HG03139 (cell line): Measurements from ENCODE around the gene ARNT2.

ENCODE experiments used
- ATAC-seq: cut with Tn5 transposase; IDR thresholded peaks from one replicate; pipeline ENCODE4 v1.9.1; 2021; ENCODE audit not compliant: unreplicated experiment

Gene ARNT2

DNA sequence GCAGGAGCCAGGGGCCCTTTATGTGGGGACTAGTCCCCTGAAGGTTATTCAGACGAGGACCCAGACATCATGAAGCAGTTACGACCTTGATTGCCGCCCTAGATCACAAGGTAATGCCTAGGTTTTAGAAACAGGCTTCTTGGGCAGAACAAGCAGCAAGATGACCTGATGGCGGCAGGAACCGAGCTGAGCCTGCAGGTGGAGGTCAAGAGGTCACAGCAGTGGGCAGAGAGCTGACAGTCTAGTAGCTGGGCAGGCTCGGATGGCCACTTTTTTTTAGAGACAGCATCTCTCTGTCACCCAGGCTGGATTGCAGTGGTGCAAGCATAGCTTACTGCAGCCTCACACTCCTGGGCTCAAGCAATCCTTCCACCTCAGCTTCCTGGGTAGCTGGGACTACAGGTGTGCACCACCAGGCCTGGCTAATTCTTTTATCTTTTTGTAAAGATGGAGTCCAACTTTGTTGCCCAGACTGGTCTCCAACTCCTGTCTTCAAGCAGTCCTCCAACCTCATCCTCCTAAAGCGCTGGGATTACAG is 207.4 kb downstream of the ARNT2 start:
- ATAC-seq = no peak

DNA sequence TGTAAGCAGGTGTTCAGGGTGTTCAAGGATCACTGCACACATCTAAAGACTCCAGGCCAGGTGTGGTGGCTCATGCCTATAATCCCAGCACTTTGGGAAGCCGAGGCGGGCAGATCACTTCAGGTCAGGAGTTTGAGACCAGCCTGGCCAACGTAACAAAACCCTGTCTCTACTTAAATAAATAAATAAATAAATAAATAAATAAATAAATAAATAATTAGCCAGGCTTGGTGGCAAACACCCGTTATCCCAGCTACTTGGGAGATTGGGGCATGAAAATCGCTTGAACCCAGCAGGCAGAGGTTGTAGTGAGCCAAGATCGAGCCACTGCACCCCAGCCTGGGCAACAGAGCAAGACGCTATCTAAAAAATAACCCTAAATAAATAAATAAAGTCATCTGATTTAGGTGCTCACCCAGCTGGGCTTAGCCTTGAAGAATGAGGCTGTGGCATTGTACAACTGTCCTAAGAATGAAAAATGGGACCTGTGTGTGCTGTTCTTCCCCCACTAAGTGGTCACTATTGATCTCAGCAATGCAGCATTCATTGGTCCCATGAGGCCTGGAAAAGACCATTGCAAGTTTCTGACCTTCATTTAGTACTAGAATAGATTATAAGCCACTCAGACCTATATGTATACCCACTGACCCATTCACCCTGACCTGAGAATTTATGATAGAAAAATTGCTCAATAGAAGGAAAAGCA is 208.1 kb downstream of the ARNT2 start:
- ATAC-seq = no peak

- ATAC-seq = no peak
These were observed 209.7 kb downstream of the ARNT2 start for GRCh38 chr15:80613762-80614365.

DNA sequence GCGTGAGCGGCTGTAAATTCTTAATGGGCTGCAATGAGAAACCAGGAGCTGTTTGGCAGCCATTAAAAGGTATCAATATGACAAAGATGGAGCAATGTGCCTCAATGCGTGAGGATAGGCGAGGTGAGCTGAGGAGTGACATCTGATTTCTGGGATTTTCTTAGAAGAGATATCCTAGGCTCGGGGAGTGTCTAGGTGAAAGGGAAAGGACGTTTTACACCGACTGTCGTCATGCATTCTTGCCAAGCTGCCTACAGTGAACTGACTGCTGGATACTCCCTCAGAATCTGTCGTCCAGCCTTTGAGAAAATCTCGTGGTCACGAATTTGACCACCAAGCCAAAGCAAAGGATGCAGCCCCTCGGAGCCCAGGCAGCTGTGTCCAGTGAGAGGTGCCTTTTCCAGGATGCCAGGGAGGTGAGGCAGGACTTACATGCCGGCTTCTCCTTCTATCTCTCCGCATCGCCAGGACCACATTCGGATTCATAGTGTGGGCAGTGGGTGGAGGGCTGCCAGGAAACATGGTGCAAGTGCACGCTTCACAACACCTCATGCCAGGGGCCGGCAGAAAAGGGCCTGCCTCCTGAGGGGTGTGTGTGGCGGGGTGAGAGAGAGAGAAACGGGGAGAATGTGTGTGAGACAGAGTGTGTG is 210.7 kb downstream of the ARNT2 start:
- ATAC-seq = no peak

GRCh38 chr15:80615361-80615736 is 211.2 kb downstream of the ARNT2 start:
- no peak for ATAC-seq

- no peak for ATAC-seq
These were observed 211.7 kb downstream of the ARNT2 start for GRCh38 chr15:80615783-80616391.

DNA sequence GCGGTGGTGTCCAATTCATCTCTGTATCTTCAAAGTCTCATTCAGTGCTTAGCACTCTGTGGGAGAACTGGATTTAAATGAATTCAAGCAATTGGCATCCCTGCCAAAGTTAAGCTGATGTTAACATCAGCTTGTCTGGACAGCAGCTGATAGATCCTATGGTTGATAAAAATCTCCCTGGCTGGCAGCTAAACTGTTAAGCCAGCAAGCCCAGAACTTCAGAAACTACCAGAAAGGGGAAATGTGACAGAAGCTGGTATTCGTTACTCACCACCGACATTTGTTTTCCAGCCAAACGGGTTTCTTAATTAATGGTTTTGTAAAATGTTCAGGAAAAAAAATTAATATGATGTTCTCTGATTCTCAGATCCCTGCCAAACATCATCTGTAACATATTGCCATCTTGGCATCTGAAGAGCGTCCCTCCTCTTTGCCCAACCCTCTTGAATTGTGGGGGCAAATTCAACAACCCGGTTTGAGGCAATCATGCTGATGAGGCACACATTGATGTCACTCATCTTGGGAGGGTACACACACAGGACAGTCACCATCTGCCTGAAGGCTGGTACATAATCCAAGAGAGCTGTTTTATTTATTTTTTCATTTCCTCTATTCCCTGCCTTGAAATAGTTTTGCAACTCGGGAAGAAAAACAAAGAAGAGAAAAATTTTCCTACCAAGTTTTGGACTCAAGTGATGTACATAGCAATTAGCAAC is 214.7 kb downstream of the ARNT2 start:
- ATAC-seq = no peak

DNA sequence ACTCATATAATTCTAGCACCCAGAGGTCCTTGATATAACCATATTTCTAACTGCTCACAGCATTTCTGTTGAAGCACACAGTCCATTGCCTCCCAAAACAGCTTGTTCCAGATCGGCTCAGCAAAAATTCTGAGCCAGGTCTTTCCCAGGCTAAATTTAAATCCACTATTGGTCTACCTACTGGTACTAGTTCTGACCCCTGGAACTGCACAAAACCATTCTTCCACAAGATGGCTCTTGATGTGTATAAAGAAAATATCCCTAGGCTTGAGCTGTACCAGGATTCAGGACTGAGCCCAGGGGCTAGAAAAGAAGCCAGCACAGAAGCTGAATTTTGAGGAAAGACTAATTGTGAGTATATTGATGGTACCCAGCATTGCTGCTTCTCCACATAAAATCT is 215.5 kb downstream of the ARNT2 start:
- ATAC-seq = no peak

GRCh38 chr15:80620141-80620540 is 216.0 kb downstream of the ARNT2 start:
- no peak for ATAC-seq

DNA sequence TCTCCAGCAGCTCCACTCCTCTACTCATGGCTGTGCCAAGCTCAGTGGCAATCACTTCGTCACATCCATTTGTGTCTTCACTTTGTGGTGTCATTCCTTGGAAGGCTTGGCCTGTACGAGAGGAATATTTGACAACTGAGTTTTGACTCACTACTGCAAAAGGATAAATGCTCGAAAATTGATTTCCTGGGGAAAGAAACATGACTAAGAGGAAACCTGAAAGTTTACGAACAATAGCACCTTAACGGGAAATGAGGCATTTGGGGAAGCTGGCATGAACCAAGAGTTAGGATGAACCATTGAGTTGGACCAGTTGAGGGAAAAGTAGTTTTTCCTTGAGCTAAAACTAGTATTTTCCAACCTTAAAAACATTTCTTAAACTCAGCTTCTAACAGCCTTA is 216.7 kb downstream of the ARNT2 start:
- ATAC-seq = no peak

- no peak for ATAC-seq
These were observed 222.5 kb downstream of the ARNT2 start for GRCh38 chr15:80626643-80627120.

DNA sequence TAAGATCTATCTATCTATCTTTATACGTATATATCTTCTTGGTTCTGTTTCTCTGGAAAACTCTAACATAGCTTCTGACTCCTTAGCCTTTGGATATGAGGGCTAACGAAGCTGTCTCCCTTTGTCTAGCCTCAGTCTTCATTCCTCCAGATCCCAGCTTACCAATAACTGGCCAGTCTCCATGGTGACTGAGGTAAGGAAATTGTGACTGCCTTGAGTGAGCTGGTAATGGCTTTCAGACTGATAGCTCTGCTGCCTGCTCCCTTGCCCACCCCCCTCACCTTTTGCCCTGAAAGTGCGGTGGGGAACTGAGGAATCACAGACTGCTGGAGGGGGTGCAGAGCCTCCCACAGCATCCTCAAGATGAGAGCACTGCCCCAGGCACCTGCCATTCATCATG is 225.2 kb downstream of the ARNT2 start:
- ATAC-seq = no peak

- ATAC-seq = no peak
These were observed 226.8 kb downstream of the ARNT2 start for GRCh38 chr15:80630981-80631380.

DNA sequence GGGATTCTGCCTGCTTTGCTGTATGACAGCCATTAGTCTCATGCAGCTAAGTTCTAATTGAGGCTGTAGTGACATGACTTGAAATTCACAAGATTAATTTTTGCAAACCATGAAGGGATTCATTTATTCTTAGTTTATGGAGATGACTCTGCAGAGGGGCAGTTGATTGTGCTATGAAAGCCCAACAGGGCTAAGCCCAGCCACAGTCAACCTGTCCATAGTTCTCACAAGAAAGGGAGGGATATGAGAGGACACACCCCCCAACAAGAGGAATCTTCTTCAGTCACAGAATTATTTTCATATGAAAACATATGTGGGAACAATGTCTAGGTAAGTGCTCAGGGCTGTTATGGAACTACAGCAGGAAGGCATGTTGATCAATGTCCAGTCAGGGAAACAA is 229.0 kb downstream of the ARNT2 start:
- no peak for ATAC-seq

GRCh38 chr15:80635953-80636352 is 231.8 kb downstream of the ARNT2 start:
- ATAC-seq = no peak

GRCh38 chr15:80636675-80637074 is 232.5 kb downstream of the ARNT2 start:
- ATAC-seq = no peak

- no peak for ATAC-seq
These were observed 233.6 kb downstream of the ARNT2 start for GRCh38 chr15:80637747-80638146.

DNA sequence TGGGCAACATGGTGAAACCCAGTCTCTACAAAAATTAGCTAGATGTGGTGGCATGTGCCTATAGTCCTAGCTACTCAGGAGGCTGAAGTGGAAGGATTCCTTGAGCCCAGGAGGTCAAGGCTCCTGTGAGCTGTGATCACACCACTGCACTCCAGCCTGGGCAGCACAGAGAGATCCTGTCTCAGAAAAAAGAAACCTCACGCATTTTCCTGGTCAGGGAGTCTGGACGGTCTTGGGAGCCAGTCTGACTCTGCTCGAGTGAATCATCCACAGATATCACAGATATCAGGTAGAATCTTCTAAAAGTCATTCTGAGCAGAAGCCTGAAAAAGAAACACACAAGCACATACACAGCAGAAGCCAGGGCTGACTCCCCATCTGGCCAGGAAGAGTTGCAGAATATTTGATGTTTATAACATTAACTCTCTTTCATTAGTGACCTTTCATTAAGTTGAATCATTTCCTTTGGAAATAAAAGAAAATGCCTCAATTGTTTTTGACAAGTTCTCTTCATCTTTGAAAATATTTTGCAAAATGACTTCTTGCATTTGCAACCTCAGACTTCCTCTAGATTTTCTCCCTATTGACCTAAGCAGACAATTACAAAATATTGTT is 234.5 kb downstream of the ARNT2 start:
- no peak for ATAC-seq

GRCh38 chr15:80639168-80639555 is 235.0 kb downstream of the ARNT2 start:
- ATAC-seq = no peak

DNA sequence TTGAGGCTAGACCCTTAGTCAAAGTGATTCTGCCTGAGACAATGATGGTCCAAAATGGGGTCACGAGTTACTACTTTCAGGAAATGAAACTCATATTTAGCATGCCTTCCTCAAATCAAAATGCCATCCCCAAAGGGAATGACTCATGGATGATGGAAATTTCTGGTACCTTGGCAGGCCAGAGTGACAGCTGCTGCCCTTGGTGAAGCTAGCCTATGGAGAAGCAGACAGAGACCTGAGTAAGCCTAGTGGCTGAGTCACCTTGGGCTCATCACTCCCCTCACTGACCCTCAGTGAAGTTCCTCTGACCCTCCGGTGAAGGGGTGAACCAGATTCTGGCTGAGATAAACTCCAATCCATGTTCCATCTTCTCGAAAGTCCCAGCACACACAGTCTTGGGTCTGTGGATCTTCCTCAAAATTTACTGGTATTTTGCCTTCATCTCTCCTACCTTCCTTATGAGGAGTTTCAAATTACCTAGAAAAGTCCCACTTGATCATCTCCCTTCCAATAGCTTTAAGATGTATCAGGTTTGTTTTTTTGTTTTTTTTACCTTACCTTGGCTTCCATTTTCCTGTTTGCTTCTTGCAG is 236.4 kb downstream of the ARNT2 start:
- ATAC-seq = no peak
